HCT116 (cell line): Measurements from ENCODE around the gene EXOC6B. TPM values are rescaled to one million over a fixed set of nuclear protein-coding genes. Genes with fewer than 3 reads are reported as not detected.

Source experiments
- ATAC-seq: fragments of 200-7000 bp; cut with Tn5 transposase; 2 replicates; pipeline ENCODE4 v1.9.1; 2020; ENCODE audit warnings: mild to moderate bottlenecking, moderate library complexity
- BruUV-seq: library from RNA; stranded (reverse); fragments of 400-500 nt; replicated peaks from 2 replicates; lab custom pipeline; 2021; lab: Mats Ljungman, UMichigan
- CTCF ChIA-PET: fragments of 300-600 bp; sonication (Branson Sonifier 250); formaldehyde crosslinking; loops from one replicate; lab custom pipeline; 2021; ENCODE audit warnings: antibody characterized with exemption; lab: Charles Lee
- POLR2A ChIA-PET: fragments of 300-600, 350-600 bp; sonication (Branson Sonifier 250); formaldehyde crosslinking; loops from one replicate; lab custom pipeline; 2021; ENCODE audit warnings: antibody characterized with exemption; lab: Charles Lee
- RAD21 ChIA-PET, 2 experiments: fragments of 300-600 bp; sonication (Branson Sonifier 250); formaldehyde crosslinking; loops; one replicate each; lab custom pipeline; 2023; ENCODE audit warnings: low total read pairs in 2 of 2; ENCODE audit not compliant: uncharacterized antibody in 2 of 2, unreplicated experiment in 2 of 2, low non-redundant PET in 1 of 2; lab: Charles Lee
- DNase-seq: peaks from one replicate; pipeline ENCODE4 v3.0.0-alpha.2; 2010; ENCODE audit warnings: low read depth, low spot score
- H2AFZ ChIP-seq: fragments of 200-600 bp; shearing (Covaris generic), sonication (generic); 2 replicates; pipeline ENCODE4 v1.6.1; 2017; ENCODE audit warnings: low read depth, mixed run types, mixed read lengths, antibody characterized with exemption, low read length; ENCODE audit not compliant: poor library complexity, severe bottlenecking
- H3K27ac ChIP-seq: 2 replicates; pipeline ENCODE4 v1.5.1; 2012; ENCODE audit warnings: low read depth, low read length
- H3K27me3 ChIP-seq: fragments of 200-600 bp; sonication (generic); 2 replicates; pipeline ENCODE4 v1.6.1; 2016; ENCODE audit warnings: mixed run types, low read length, mixed read lengths; ENCODE audit not compliant: insufficient read depth
- H3K36me3 ChIP-seq, 2 experiments: fragments of 200-500 bp in 1 of 2; fragments of 200-600 bp in 1 of 2; sonication (Bioruptor generic) in 1 of 2; sonication (generic) in 1 of 2; 2 replicates each; pipeline versions ENCODE4 v1.5.1 to v1.6.1; 2014 to 2016; ENCODE audit warnings: low read length in 2 of 2, inconsistent platforms in 1 of 2, mixed read lengths in 1 of 2, mixed run types in 1 of 2; ENCODE audit not compliant: insufficient read depth in 2 of 2, control insufficient read depth in 1 of 2
- H3K4me1 ChIP-seq, 2 experiments: fragments of 200-600 bp in 1 of 2; sonication (generic) in 1 of 2; 2 replicates each; pipeline versions ENCODE4 v1.5.1 to v1.6.1; 2012 to 2017; ENCODE audit warnings: low read length in 2 of 2, inconsistent platforms in 1 of 2, mild to moderate bottlenecking in 1 of 2, mixed read lengths in 1 of 2, mixed run types in 1 of 2, moderate library complexity in 1 of 2; ENCODE audit not compliant: insufficient read depth in 2 of 2, control insufficient read depth in 1 of 2
- H3K4me2 ChIP-seq: fragments of 200-600 bp; sonication (generic); 2 replicates; pipeline ENCODE4 v1.6.1; 2017; ENCODE audit warnings: mixed run types, low read length, mixed read lengths
- H3K4me3 ChIP-seq, 2 experiments: fragments of 200-600 bp in 1 of 2; sonication (generic) in 1 of 2; replicated peaks in 1 of 2; 2 replicates each; pipeline ENCODE4 v1.5.1; 2011 to 2016; ENCODE audit warnings: low read length in 2 of 2, control low read depth in 1 of 2, low read depth in 1 of 2, mild to moderate bottlenecking in 1 of 2, mixed read lengths in 1 of 2, mixed run types in 1 of 2
- H3K79me2 ChIP-seq: fragments of 200-600 bp; sonication (generic); 2 replicates; pipeline ENCODE4 v1.6.1; 2017; ENCODE audit warnings: mild to moderate bottlenecking, mixed run types, low read length, moderate library complexity, mixed read lengths; ENCODE audit not compliant: insufficient read depth
- H3K9ac ChIP-seq: fragments of 200-600 bp; sonication (generic); 2 replicates; pipeline ENCODE4 v1.6.1; 2016; ENCODE audit warnings: low read length, mixed read lengths
- H3K9me2 ChIP-seq: fragments of 200-600 bp; sonication (generic), shearing (Covaris generic); 2 replicates; pipeline ENCODE4 v1.6.1; 2017; ENCODE audit warnings: mixed run types, mild to moderate bottlenecking, moderate library complexity; ENCODE audit not compliant: insufficient read depth
- H3K9me3 ChIP-seq, 2 experiments: fragments of 200-500 bp in 1 of 2; fragments of 200-600 bp in 1 of 2; sonication (Bioruptor generic) in 1 of 2; sonication (generic) in 1 of 2; 2 replicates each; pipeline ENCODE4 v1.6.1; 2014 to 2017; ENCODE audit warnings: low read length in 2 of 2, mixed read lengths in 2 of 2, inconsistent platforms in 1 of 2, low read depth in 1 of 2, mild to moderate bottlenecking in 1 of 2, mixed run types in 1 of 2, moderate library complexity in 1 of 2; ENCODE audit not compliant: control insufficient read depth in 1 of 2, insufficient read depth in 1 of 2
- H4K20me1 ChIP-seq: fragments of 200-600 bp; sonication (generic), shearing (Covaris generic); 2 replicates; pipeline ENCODE4 v1.6.1; 2017; ENCODE audit warnings: mixed run types, mild to moderate bottlenecking, moderate library complexity; ENCODE audit not compliant: insufficient read depth
- ATF3 ChIP-seq: IDR thresholded peaks from 2 replicates; pipeline ENCODE4 v1.6.1; 2012
- CBX3 ChIP-seq: IDR thresholded peaks from 2 replicates; pipeline ENCODE4 v1.6.1; 2012; ENCODE audit warnings: low read depth
- CEBPB ChIP-seq: IDR thresholded peaks from 2 replicates; pipeline ENCODE4 v1.6.1; 2012; ENCODE audit warnings: low read depth
- CTCF ChIP-seq, 3 experiments: fragments of 200-600 bp in 1 of 3; sonication (generic) in 1 of 3; IDR thresholded peaks in 2 of 3; conservative IDR thresholded peaks in 1 of 3; 2 replicates each; pipeline ENCODE4 v1.5.1; 2012 to 2017; ENCODE audit warnings: low read depth in 2 of 3, low read length in 2 of 3, antibody characterized with exemption in 1 of 3, borderline replicate concordance in 1 of 3, control low read depth in 1 of 3, mild to moderate bottlenecking in 1 of 3, mixed read lengths in 1 of 3, mixed run types in 1 of 3, moderate library complexity in 1 of 3; ENCODE audit not compliant: insufficient read depth in 1 of 3
- EGR1 ChIP-seq: IDR thresholded peaks from 2 replicates; pipeline ENCODE4 v1.6.1; 2012; ENCODE audit warnings: low read depth
- ELF1 ChIP-seq: IDR thresholded peaks from 2 replicates; pipeline ENCODE4 v1.6.1; 2012; ENCODE audit warnings: low read depth, borderline replicate concordance
- EZH2phosphoT487 ChIP-seq: fragments of 200-600 bp; IDR thresholded peaks from 2 replicates; pipeline ENCODE4 v1.6.1; 2018; ENCODE audit warnings: antibody characterized with exemption, borderline replicate concordance
- FOSL1 ChIP-seq: IDR thresholded peaks from 2 replicates; pipeline ENCODE4 v1.6.1; 2012; ENCODE audit warnings: low read depth
- JUND ChIP-seq: IDR thresholded peaks from 2 replicates; pipeline ENCODE4 v1.6.1; 2012
- MAX ChIP-seq: IDR thresholded peaks from 2 replicates; pipeline ENCODE4 v1.6.1; 2012
- POLR2A ChIP-seq: IDR thresholded peaks from 2 replicates; pipeline ENCODE4 v1.7.0; 2011; ENCODE audit warnings: borderline replicate concordance; ENCODE audit not compliant: insufficient read depth, insufficient read length; ENCODE audit errors: extremely low read depth
- POLR2AphosphoS5 ChIP-seq: IDR thresholded peaks from 2 replicates; pipeline ENCODE4 v1.6.1; 2011; ENCODE audit warnings: mild to moderate bottlenecking, low read depth, low read length, moderate library complexity
- RAD21 ChIP-seq: IDR thresholded peaks from 2 replicates; pipeline ENCODE4 v1.6.1; 2012; ENCODE audit warnings: low read depth, mild to moderate bottlenecking
- REST ChIP-seq: IDR thresholded peaks from 2 replicates; pipeline ENCODE4 v1.6.1; 2012; ENCODE audit warnings: low read depth
- SP1 ChIP-seq: IDR thresholded peaks from 2 replicates; pipeline ENCODE4 v1.6.1; 2012; ENCODE audit warnings: low read depth
- SRF ChIP-seq: IDR thresholded peaks from 2 replicates; pipeline ENCODE4 v1.6.1; 2012; ENCODE audit warnings: low read depth
- ZFX ChIP-seq: fragments of 450-650 bp; IDR thresholded peaks from 2 replicates; pipeline ENCODE4 v1.6.1; 2017
- ZNF274 ChIP-seq: fragments of 200-500 bp; sonication (Bioruptor generic); IDR thresholded peaks from 2 replicates; pipeline ENCODE4 v1.6.1; 2014; ENCODE audit warnings: mild to moderate bottlenecking, low read depth, low read length, inconsistent platforms
- intact Hi-C: fragments of 100-400 bp; cut with micrococcal nuclease; formaldehyde crosslinking; loops from 2 replicates; pipeline ENCODE4 v1.10.0; 2022
- total RNA-seq: library from RNA; stranded (reverse); gene quantifications from one replicate; pipeline ENCODE4 v1.2.1, GENCODE V29; 2021; ENCODE audit not compliant: unreplicated experiment

Gene EXOC6B
- total RNA-seq, 1 experiment from 2014 or later, result 25.4 TPM

- no peak overlapping the region for H3K27ac ChIP-seq
Measured at GRCh38 chr2:72270556-72271275, 555.1 kb downstream of the EXOC6B start.

More at GRCh38 chr2:72270556-72271275, 555.1 kb downstream of the EXOC6B start:
- no peak overlapping the region for H2AFZ ChIP-seq
- no peaks in the 10 kb centered on the region for H4K20me1 ChIP-seq
- H3K4me3 ChIP-seq, result no peak overlapping the region
- H3K9ac ChIP-seq, result no peak overlapping the region
- no peaks in the 10 kb centered on the region for H3K9me3 ChIP-seq
- H3K27me3 ChIP-seq, result no peaks in the 10 kb centered on the region
- DNase-seq (no peak), ATAC-seq (no peak)
- no peak for TF ChIP-seq POLR2A
- TF ChIP-seq CTCF (IDR thresholded peaks at IDR 0.05 in 2 of 3, conservative IDR thresholded peaks at IDR 0.05 in 1 of 3; ENCODE audit: borderline replicate concordance in 1 of 3, insufficient read depth in 1 of 3, low read depth in 2 of 3, low read length in 2 of 3), result no peak
- TF ChIP-seq RAD21, result no peak
- TF ChIP-seq ZNF274, result no peak
- no peak for TF ChIP-seq EZH2phosphoT487
- TF ChIP-seq MAX, result no peak
- no peak for TF ChIP-seq POLR2AphosphoS5
- TF ChIP-seq EGR1, result no peak
- no peak for TF ChIP-seq SP1
- no peak for TF ChIP-seq SRF
- TF ChIP-seq ELF1, result no peak
- no peak for TF ChIP-seq CEBPB
- TF ChIP-seq ZFX, result no peak
- TF ChIP-seq JUND, result no peak
- no peak for TF ChIP-seq ATF3
- no peak for TF ChIP-seq REST
- TF ChIP-seq FOSL1, result no peak
- TF ChIP-seq CBX3, result no peak
- no peaks in the 10 kb centered on the region for H3K4me1 ChIP-seq
- no peaks in the 10 kb centered on the region for H3K36me3 ChIP-seq
- intact Hi-C loops, result no loop called here
- BruUV-seq, result no TSS peak
- no peak overlapping the region for H3K4me2 ChIP-seq
- ChIA-PET POLR2A (no interaction called here), CTCF (no interaction called here), RAD21 (no interaction called here)
- H3K79me2 ChIP-seq, result no peaks in the 10 kb centered on the region
- H3K9me2 ChIP-seq, result no peaks in the 10 kb centered on the region
